Measurements from ENCODE around the gene PINLYP. TPM values are rescaled to one million over a fixed set of nuclear protein-coding genes. Genes with fewer than 3 reads are reported as not detected.

The PINLYP gene
- total and polyA plus RNA-seq, 2 donors from 2014 or later: 14.8 to 41.8 TPM

GRCh38 chr19:43569657-43570056 lies 5.9 kb upstream of the PINLYP start:
- no peak for TF ChIP-seq CTCF (IDR thresholded peaks at IDR 0.05; ENCODE audit: borderline replicate concordance, extremely low read depth, insufficient read depth)
- Histone ChIP-seq H3K4me1 (ENCODE audit: control insufficient read depth in 2 of 3, insufficient read depth in 2 of 3, low read depth in 1 of 3, low read length in 3 of 3) (peaks cover 0 to 4% (median 3%) of the 10 kb centered on the region in 3 donors), H3K9me3 (ENCODE audit: control insufficient read depth in 2 of 3, insufficient read depth in 1 of 3, low read length in 3 of 3) (no peaks in the 10 kb centered on the region), H3K27ac (ENCODE audit: low read depth in 2 of 2, low read length in 2 of 2) (no peak overlapping the region), H3K4me3 (ENCODE audit: low read length in 3 of 3) (no peak overlapping the region), H3K9ac (ENCODE audit: low read length in 3 of 3) (no peak overlapping the region), H3K36me3 (ENCODE audit: control insufficient read depth in 2 of 3, insufficient read depth in 3 of 3, low read length in 3 of 3) (peaks cover 0 to 6% (median 0%) of the 10 kb centered on the region in 3 donors), H3K27me3 (ENCODE audit: control insufficient read depth, insufficient read depth, low read length) (no peaks in the 10 kb centered on the region)
- intact Hi-C loops (cut with DNase I): no loop called here
- DNase-seq: no peak
- no peak for FAIRE-seq

GRCh38 chr19:43570174-43570791 lies 5.3 kb upstream of the PINLYP start:
- intact Hi-C loops (cut with DNase I): no loop called here
- H3K9me3 ChIP-seq (ENCODE audit: control insufficient read depth in 2 of 3, insufficient read depth in 1 of 3, low read length in 3 of 3): no peaks in the 10 kb centered on the region
- FAIRE-seq (no peak), DNase-seq (no peak)
- no peak overlapping the region for H3K9ac ChIP-seq (ENCODE audit: low read length in 3 of 3)
- no peaks in the 10 kb centered on the region for H3K27me3 ChIP-seq (ENCODE audit: control insufficient read depth, insufficient read depth, low read length)
- no peak overlapping the region for H3K27ac ChIP-seq (ENCODE audit: low read depth in 2 of 2, low read length in 2 of 2)
- H3K36me3 ChIP-seq (ENCODE audit: control insufficient read depth in 2 of 3, insufficient read depth in 3 of 3, low read length in 3 of 3): peaks cover 0 to 6% (median 0%) of the 10 kb centered on the region in 3 donors
- peaks cover 0 to 6% (median 5%) of the 10 kb centered on the region in 3 donors for H3K4me1 ChIP-seq (ENCODE audit: control insufficient read depth in 2 of 3, insufficient read depth in 2 of 3, low read depth in 1 of 3, low read length in 3 of 3)
- no peak overlapping the region for H3K4me3 ChIP-seq (ENCODE audit: low read length in 3 of 3)
- no peak for TF ChIP-seq CTCF (IDR thresholded peaks at IDR 0.05; ENCODE audit: borderline replicate concordance, extremely low read depth, insufficient read depth)

- Histone ChIP-seq H3K4me3 (ENCODE audit: low read length in 3 of 3) (no peak overlapping the region), H3K27me3 (ENCODE audit: control insufficient read depth, insufficient read depth, low read length) (no peaks in the 10 kb centered on the region), H3K27ac (ENCODE audit: low read depth in 2 of 2, low read length in 2 of 2) (no peak overlapping the region), H3K9ac (ENCODE audit: low read length in 3 of 3) (no peak overlapping the region), H3K4me1 (ENCODE audit: control insufficient read depth in 2 of 3, insufficient read depth in 2 of 3, low read depth in 1 of 3, low read length in 3 of 3) (peaks cover 0 to 8% (median 5%) of the 10 kb centered on the region in 3 donors), H3K36me3 (ENCODE audit: control insufficient read depth in 2 of 3, insufficient read depth in 3 of 3, low read length in 3 of 3) (peaks cover 0 to 6% (median 0%) of the 10 kb centered on the region in 3 donors), H3K9me3 (ENCODE audit: control insufficient read depth in 2 of 3, insufficient read depth in 1 of 3, low read length in 3 of 3) (no peaks in the 10 kb centered on the region)
- intact Hi-C loops (cut with DNase I): no loop called here
- FAIRE-seq: no peak
- no peak for DNase-seq
- TF ChIP-seq CTCF (IDR thresholded peaks at IDR 0.05; ENCODE audit: borderline replicate concordance, extremely low read depth, insufficient read depth): no peak
Measured at GRCh38 chr19:43572171-43572588, 3.4 kb upstream of the PINLYP start.

Measured in kidney (tissue), 14 donors.